Superior temporal gyrus (tissue), 1 donor: ENCODE results near the gene GOLGA5.
"Not testable (repeated sequence)": the region's sequence is repeated elsewhere in the genome, so short reads cannot be mapped to it uniquely, and the experiment has no call there.

Source experiments
- DNase-seq: peaks from one replicate; pipeline ENCODE4 v3.0.0-alpha.2; 2016; ENCODE audit errors: extremely low spot score

Gene GOLGA5

DNA sequence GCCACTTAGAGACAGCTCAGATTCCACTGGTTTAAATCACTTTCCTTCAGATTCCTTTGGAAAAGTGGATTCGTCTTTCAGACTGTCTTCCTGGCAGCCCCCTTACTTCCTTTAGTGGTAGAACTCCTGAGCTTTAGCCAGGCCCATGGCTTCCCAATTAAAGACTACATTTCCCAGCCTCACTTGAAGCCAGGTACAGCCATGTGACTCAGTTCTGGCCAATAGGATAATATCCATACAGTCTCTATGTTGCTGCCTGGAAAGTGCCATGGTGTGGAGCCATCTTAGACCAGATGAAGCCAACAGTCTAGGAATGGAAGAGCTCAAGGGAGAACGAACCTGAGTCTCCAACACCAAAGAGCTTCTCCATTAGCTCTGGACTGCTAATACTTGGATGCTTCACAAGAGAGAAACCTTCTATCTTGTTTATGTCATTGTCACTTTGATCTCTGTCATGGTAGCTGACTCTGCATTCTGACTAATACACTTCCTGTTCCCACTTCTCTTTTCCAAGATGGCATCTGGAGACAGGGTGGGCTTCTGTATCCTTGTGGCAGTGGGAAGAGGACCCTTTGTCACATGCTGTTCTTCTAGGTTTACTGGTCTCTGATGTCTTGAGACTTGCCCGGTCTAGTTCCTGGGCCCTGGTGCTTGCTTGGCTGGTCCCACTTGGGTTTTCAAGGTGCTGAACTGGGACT, 15.1 kb upstream of the GOLGA5 start:
- DNase-seq, result not testable (repeated sequence)

GRCh38 chr14:92780444-92781232, 13.5 kb upstream of the GOLGA5 start:
- no peak for DNase-seq

DNA sequence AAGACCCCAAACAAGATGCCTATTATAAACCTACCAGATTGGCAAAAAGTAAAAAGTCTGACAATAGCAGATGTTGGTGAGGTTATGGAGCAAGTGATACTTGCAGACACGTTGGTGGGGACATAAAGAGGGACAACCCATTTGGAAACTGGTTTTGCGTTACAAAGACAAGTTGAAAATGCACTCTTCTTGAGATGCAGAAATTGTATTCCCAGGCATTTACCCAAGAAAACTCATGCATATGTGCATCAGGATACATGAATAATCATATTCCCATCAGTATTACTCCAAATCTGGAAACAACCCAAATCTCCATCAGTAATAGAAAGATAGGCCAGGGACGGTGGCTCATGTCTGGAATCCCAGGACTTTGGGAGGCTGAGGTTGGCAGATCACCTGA, 12.8 kb upstream of the GOLGA5 start:
- no peak for DNase-seq

- peak; percentile 88 for DNase-seq
Measured at GRCh38 chr14:92783813-92784431, 10.2 kb upstream of the GOLGA5 start.

DNA sequence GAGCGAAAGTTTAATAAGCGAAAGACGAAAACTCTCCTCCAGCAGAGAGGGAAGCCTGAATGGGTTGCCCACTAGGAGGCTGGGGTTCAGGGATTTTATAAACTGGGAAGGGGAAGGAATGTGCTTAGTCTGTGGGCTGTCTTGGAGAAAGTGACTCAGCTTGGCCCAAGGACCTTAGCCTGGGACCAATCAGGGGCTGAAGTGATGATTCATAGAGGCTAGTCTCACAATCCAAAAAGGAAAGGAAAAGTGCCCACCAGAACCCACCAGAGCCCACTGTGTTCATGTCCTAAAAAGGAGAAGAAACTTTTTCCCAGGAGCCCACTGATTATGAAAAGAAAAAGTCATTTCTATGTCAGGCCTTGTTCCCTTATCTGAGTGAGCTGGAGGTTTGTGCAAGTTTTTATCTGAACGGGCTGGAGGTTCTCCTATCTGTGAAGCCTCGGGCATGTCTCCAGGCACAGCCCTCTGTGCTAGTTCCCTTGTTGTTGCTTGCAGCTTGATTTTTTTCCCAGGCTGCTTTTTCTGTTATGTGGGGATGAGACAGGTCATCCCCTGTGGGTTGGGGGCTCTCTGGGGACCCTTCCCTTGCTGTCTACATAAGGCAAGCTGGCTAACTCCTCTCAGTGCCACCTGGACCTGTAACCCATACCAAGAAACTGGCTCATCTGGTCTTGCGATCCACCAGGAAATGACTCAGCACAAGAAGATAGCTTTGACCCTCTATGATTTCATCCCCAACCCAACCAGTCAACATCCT, 8.3 kb upstream of the GOLGA5 start:
- no peak for DNase-seq

- no peak for DNase-seq
Measured at GRCh38 chr14:92786427-92786756, 7.7 kb upstream of the GOLGA5 start.

DNA sequence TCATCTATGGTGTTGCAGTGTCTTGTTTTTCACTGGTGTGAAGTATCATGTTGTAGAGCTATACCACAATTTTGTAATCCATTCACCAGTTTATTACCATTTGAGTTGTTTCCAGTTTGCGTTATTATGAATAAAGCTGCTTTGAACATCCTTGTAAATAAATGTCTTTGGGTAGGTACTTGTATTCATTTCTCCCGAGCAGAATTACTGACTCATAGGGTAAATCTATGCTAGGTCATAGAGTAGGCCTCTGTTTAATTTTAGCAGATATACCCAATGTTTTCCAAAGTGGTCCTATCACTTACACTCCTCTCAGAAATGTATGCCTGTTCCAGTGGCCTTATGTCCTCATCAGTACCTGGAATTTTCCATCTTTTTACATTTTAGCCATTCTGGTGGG, 6.6 kb upstream of the GOLGA5 start:
- DNase-seq, result no peak

DNA sequence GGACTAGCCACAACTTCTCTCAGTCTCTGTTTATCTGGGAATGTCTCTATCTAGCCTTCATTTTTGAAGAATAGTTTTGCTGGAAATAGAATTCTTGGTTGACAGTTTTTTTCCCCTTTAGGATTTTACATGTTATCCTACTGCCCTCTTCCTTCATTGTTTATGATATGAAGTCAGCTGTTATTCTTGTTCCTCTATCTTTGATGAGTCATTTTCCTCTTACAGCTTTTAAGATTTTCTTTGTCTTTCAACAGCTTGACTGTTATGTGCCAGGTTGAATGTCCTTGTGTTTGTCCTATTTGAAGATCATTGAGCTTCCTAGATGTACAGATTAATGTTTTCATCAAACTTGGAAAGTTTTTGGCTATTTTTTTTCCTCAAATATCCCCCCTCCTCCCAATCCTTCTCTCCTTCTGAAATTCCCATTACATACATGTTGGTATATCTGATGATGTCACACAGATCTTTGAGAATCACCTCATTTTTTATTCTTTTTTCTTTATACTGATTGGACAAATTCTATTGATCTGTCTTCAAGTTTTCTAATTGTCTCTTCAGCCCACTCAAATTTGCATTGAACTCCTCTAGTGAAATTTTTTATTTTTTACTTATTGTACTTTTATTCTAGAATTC, 4.5 kb upstream of the GOLGA5 start:
- no peak for DNase-seq

DNA sequence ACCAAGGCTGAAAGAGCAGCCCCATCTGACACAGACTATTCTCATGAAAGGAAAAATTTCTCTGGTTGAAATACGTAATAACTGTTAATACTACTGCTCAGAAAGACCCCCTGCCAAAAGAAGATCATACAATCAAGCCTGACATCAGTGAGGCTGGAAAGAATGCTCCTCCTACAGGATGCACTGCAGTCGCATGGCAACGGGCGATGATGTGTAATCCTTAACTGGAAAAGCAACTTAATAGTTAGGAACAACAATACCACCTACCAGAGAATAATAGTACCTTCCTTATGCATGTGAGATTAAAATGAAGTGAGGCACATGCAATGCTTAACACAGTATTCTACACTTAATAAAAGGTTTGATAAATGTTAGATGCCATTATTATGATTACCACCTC, 1.2 kb upstream of the GOLGA5 start:
- DNase-seq, result no peak

DNA sequence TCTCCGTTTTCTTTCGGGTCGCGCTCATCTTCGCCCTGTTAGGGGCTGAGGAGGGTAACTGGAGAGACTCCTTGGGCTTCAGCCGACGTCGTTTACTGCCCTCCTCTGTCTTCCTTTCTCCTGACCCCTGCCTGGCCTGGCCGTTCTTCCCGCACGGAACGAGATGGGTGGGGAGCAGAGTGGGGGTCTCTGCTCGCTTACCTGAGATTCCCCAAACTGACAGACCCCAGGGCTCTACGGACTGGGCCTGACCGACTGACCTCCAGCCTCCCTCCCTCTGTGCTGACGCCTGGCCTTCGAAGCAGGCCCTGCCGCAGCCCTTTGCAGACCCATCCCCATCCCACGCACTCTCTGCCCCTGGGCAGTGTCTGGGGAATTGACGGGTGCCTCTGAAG, 439 bp downstream of the GOLGA5 start:
- no peak for DNase-seq

DNA sequence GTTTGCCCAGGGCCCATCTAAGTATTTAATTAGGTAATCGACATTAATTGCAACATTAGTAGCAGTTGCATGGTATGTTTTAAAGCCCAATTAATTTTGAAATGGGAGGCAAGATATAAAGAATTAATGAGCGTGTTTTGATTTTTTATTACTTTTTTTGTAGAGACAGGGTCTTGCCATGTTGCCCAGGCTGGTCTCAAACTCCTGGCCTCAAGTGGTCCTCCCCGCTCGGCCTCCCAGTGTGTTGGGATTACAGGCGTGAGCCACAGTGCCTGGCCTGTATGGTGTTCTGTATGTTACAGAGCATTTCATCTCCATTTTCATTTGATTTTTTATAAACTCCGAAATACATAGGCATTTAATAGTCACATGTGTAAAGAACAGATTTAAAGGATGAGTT, 856 bp downstream of the GOLGA5 start:
- DNase-seq, result no peak

GRCh38 chr14:92797935-92798653, 4.0 kb downstream of the GOLGA5 start:
- no peak for DNase-seq

DNA sequence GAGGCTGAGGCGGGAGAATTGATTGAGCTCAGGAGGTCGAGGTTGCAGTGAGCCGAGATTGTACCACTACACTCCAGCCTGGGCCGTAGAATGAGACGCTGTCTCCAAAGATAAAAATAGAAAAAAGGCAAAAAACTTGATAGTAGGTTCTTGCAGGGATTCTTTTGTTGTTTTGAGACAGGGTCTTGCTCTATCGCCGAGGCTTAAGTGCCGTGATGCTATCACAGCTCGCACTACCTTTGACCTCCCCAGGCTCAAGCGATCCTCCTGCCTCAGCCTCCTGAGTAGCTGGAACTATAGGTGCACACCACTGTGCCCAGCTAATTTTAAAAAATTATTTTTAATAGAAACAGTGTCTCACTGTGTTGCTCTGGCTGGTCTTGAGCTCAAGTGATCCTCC, 4.7 kb downstream of the GOLGA5 start:
- DNase-seq, result no peak

DNA sequence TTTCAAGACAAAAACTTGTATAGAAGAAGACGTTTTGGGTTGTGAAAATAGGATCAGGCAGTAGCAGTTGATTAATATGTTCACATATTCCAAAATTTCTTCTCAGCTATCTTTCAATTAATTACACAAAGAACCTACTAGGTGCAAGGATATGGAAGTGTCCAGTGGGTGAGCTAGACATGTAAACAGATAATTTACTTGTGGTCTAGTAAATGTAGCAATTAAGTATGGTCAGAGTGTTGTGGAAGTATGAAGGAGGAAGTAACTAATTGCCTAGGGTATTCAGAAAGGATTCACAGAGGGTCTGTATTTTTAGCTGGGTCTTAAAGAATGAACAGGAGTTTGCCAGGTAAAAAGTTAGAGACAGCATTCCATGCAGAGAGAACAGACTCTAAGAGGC, 5.9 kb downstream of the GOLGA5 start:
- DNase-seq, result no peak

DNA sequence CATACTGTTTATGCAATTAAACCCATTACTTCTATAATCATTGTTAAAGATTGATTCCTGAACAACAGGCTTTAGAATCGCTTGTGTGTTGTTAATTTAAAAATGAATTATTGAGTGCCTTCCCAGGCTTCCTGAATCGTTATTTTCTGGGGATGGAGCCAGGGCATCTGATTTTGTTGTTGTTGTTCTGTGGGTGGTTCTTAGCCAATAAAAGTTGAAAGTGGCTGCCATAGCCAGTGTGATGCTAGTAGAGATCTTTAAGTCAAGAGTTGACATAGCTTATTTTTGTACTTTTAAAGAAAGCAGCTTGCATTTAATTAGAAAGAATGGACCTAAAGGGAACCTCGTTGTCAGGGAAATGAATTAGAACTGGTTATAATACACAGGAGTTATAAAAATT, 6.4 kb downstream of the GOLGA5 start:
- DNase-seq, result no peak

DNA sequence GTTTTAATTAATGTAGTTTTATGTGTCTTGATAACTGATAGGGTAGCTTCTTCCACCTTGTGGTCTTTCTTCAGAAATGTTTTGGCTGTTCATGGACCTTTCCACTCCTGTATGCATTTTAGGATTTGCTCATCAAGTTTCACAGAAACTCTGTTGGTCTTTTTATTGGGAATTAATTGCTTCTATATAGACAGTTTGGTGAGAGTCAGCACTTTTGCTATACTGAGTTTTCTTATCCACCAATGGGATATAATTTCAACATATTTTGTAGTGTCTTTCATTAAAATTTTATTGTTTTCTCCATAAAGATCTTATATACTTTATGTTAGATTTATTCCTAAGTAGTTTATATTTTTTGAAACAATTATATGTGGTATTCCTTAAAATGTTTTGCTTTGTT, 7.8 kb downstream of the GOLGA5 start:
- DNase-seq, result no peak

DNA sequence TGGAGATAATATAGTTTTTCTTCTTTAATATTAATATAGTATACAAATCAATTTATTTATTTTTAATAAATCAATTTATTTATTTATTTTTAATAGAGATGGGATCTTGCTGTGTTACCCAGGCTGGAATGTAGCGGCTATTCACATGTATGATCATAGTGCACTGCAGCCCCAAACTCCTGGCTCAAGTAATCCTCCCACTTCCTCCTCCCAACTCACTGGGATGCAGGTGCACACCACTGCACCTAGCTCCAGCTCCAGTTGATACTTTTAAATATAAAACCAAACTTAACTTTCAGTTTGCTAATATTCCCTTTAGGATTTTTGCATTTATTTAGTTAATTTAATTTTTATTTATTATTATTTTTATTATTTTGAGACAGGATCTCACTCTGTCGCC, 8.6 kb downstream of the GOLGA5 start:
- DNase-seq, result no peak

DNA sequence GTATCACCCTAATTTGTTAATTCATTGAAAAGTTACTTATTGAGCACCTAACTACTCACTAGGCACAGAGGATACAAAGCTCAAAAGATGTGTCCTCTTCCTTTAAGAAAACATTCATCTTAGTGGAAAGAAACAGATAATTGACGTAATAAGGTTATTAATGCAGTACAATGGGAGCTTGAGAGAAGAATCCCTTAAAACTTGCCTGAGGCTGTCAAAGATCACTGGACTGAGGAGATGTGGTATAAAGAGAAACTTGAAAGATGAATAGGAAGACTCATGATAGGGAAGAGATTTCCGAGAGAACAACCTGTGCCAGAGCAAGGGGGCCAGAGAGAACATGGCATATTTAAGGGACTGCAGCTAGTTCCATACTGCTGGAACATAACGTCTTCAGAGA, 19.1 kb downstream of the GOLGA5 start:
- no peak for DNase-seq

DNA sequence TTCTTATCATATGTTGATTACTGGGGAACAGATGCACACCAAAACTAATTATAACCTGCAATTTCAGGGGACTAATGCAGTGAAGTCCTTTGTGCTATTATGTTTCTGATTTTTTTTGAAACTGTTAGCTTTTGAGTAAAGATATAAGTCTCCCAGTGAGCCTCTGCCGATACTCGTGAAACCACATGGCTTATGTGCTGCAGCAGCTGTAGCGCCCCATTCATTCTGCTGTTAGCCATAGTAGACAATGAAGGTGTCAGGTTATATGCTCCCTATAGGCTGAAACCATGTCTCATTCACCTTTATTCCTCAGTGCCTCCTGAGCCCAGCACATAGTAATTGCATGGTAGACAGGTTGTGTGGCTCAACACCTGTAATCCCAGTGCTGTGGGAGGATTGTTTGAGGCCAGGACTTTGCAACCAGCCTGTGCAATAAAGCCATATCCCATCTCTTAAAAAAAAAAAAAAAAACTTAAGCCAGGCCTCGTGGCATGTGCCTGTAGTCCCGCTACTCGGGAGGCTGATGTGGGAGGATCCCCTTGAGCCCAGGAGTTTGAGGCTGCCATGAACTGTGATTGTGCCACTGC, 25.0 kb downstream of the GOLGA5 start:
- no peak for DNase-seq

GRCh38 chr14:92819680-92820535, 25.8 kb downstream of the GOLGA5 start:
- not testable (repeated sequence) for DNase-seq
